ENCODE data around the gene PDE11A. TPM values are rescaled to one million over a fixed set of nuclear protein-coding genes. Genes with fewer than 3 reads are reported as not detected.
A peak's percentile ranks its signal among the peaks of the same experiment; 100 is the strongest.

PDE11A gene
- total RNA-seq, 1 experiment from 2014 or later, result 0.13 TPM

GRCh38 chr2:177651833-177652232, 420.7 kb downstream of the PDE11A start:
- no peak overlapping the region for H3K23ac ChIP-seq (ENCODE audit: insufficient read length, low read depth, low read length)
- peaks cover 31% of the 10 kb centered on the region in 2 experiments for H3K4me1 Mint-ChIP-seq
- no peak overlapping the region for H3K4me3 Mint-ChIP-seq
- DNase-seq, result peak; percentile 44
- H4K20me1 ChIP-seq (ENCODE audit: control insufficient read depth, insufficient read depth, insufficient read length), result no peaks in the 10 kb centered on the region
- H2BK20ac ChIP-seq (ENCODE audit: low read depth, low read length, poor library complexity, severe bottlenecking), result no peak overlapping the region
- H3T11ph ChIP-seq (ENCODE audit: low read length), result no peak overlapping the region
- no peak overlapping the region for H3K14ac ChIP-seq (ENCODE audit: insufficient read depth, low read length)
- no peaks in the 10 kb centered on the region for H3K36me3 Mint-ChIP-seq (ENCODE audit: insufficient read depth in 1 of 3, low read depth in 3 of 3)
- H2AFZ ChIP-seq (ENCODE audit: low read length), result no peak overlapping the region
- H2AK5ac ChIP-seq (ENCODE audit: insufficient read length, low read length), result no peak overlapping the region
- H3K27ac Mint-ChIP-seq, result no peak overlapping the region
- no peaks in the 10 kb centered on the region for H3K79me2 ChIP-seq (ENCODE audit: insufficient read depth, low read length)
- H3K27ac ChIP-seq (ENCODE audit: insufficient read length, low read depth, low read length), result no peak overlapping the region
- no peak overlapping the region for H4K5ac ChIP-seq (ENCODE audit: insufficient read length, low read depth, low read length)
- H3K27me3 ChIP-seq (ENCODE audit: insufficient read depth, low read length), result no peaks in the 10 kb centered on the region
- peaks cover 26% of the 10 kb centered on the region for H3K27me3 Mint-ChIP-seq (ENCODE audit: low read depth)
- H4K91ac ChIP-seq (ENCODE audit: insufficient read length, low read depth, low read length), result no peak overlapping the region
- no peak overlapping the region for H2BK15ac ChIP-seq (ENCODE audit: low read depth, low read length)
- H3K9me3 Mint-ChIP-seq, result no peaks in the 10 kb centered on the region
- H2BK5ac ChIP-seq (ENCODE audit: insufficient read length, low read length), result no peak overlapping the region
- no peaks in the 10 kb centered on the region for H3K9me3 ChIP-seq (ENCODE audit: control insufficient read depth, low read depth, low read length)
- no peaks in the 10 kb centered on the region for H3K79me1 ChIP-seq (ENCODE audit: insufficient read depth, low read depth, low read length, poor library complexity, severe bottlenecking)
- no peaks in the 10 kb centered on the region for H3K23me2 ChIP-seq (ENCODE audit: insufficient read length, low read depth, low read length, poor library complexity, severe bottlenecking)
- H3K56ac ChIP-seq (ENCODE audit: insufficient read length, low read depth, low read length), result no peak overlapping the region
- no CpG with 5 or more reads among the region's 7 CpGs for WGBS (ENCODE audit: extremely low coverage, insufficient read length, low lambda C conversion rate)
- H2BK12ac ChIP-seq (ENCODE audit: insufficient read length, low read depth, low read length), result no peak overlapping the region
- no peak overlapping the region for H4K8ac ChIP-seq (replicated peaks; ENCODE audit: insufficient read length, low read depth, low read length)
- no peak overlapping the region for H3K9ac ChIP-seq (ENCODE audit: extremely low read depth, insufficient read length, low read length)
- no peak overlapping the region for H3K4ac ChIP-seq (ENCODE audit: low read depth, low read length)
- H3K4me1 ChIP-seq (ENCODE audit: insufficient read depth, low read length), result peaks cover 3% of the 10 kb centered on the region; the same call in 1 of the 2 replicates
- TF ChIP-seq CTCF (conservative IDR thresholded peaks at IDR 0.05), result no peak
- H3K18ac ChIP-seq (ENCODE audit: insufficient read length, low read depth, low read length), result no peak overlapping the region
- no peak overlapping the region for H3K4me2 ChIP-seq (ENCODE audit: insufficient read depth, insufficient read length, low read length)
- no peak overlapping the region for H2BK120ac ChIP-seq (ENCODE audit: low read depth, low read length, poor library complexity, severe bottlenecking)
